ACHN (cell line): ENCODE results near the gene RAPGEF5.
A peak's percentile ranks its signal among the peaks of the same experiment; 100 is the strongest.
"Not testable (repeated sequence)": the region's sequence is repeated elsewhere in the genome, so short reads cannot be mapped to it uniquely, and the experiment has no call there.

ENCODE experiments used
- DNase-seq: peaks from one replicate; pipeline ENCODE4 v3.0.0-alpha.2; 2015
- in situ Hi-C: cut with HindIII; loops from 2 replicates; pipeline ENCODE4 v1.10.0; 2017; ENCODE audit warnings: low sequenced_read_pairs, low pct_ligation_motif_present, low pct_unique_long_range_greater_than_20kb

Gene RAPGEF5

GRCh38 chr7:22094413-22095342 lies 262.3 kb downstream of the RAPGEF5 start:
- in situ Hi-C loops: no loop called here
- no peak for DNase-seq

GRCh38 chr7:22093936-22094335 lies 263.0 kb downstream of the RAPGEF5 start:
- no peak for DNase-seq
- in situ Hi-C loops: no loop called here

GRCh38 chr7:22093001-22093400 lies 264.0 kb downstream of the RAPGEF5 start:
- DNase-seq: no peak
- in situ Hi-C loops: no loop called here

GRCh38 chr7:22090958-22091525 lies 265.9 kb downstream of the RAPGEF5 start:
- DNase-seq, in situ Hi-C loops: not testable (repeated sequence)

- DNase-seq: no peak
- in situ Hi-C loops: no loop called here
Observed at GRCh38 chr7:22090512-22090911, 266.4 kb downstream of the RAPGEF5 start.

GRCh38 chr7:22090107-22090506 lies 266.8 kb downstream of the RAPGEF5 start:
- DNase-seq: no peak
- in situ Hi-C loops: no loop called here

- no peak for DNase-seq
- in situ Hi-C loops: no loop called here
Observed at GRCh38 chr7:22088827-22089226, 268.1 kb downstream of the RAPGEF5 start.

GRCh38 chr7:22087861-22088260 lies 269.1 kb downstream of the RAPGEF5 start:
- in situ Hi-C loops: no loop called here

GRCh38 chr7:22083704-22084240 lies 273.2 kb downstream of the RAPGEF5 start:
- no peak for DNase-seq
- in situ Hi-C loops: no loop called here

More at GRCh38 chr7:22087861-22088260, 269.1 kb downstream of the RAPGEF5 start:
- no peak for DNase-seq

- DNase-seq: peak; percentile 91
- in situ Hi-C loops: no loop called here
Observed at GRCh38 chr7:22082886-22083703, 273.9 kb downstream of the RAPGEF5 start.

GRCh38 chr7:22082553-22082885 lies 274.4 kb downstream of the RAPGEF5 start:
- DNase-seq: no peak
- in situ Hi-C loops: no loop called here

- in situ Hi-C loops: not testable (repeated sequence)
Observed at GRCh38 chr7:22080219-22080618, 276.7 kb downstream of the RAPGEF5 start.

GRCh38 chr7:22078872-22079271 lies 278.1 kb downstream of the RAPGEF5 start:
- DNase-seq, in situ Hi-C loops: not testable (repeated sequence)

More at GRCh38 chr7:22080219-22080618, 276.7 kb downstream of the RAPGEF5 start:
- DNase-seq: not testable (repeated sequence)

GRCh38 chr7:22075561-22075960 lies 281.4 kb downstream of the RAPGEF5 start:
- in situ Hi-C loops: no loop called here
- DNase-seq: no peak

- in situ Hi-C loops: no loop called here
- DNase-seq: no peak
Observed at GRCh38 chr7:22074897-22075296, 282.1 kb downstream of the RAPGEF5 start.
